ENCODE measurements around the gene ZNF580. TPM values are rescaled to one million over a fixed set of nuclear protein-coding genes. Genes with fewer than 3 reads are reported as not detected.

Gene ZNF580
- total and polyA plus RNA-seq, 2 of the 8 experiments (the other 6 are each of a cell fraction or from before 2014, with no cell fraction given): 12.0 to 24.6 TPM

GRCh38 chr19:55667006-55667381, 26.2 kb downstream of the ZNF580 start:
- Histone ChIP-seq H2BK120ac (replicated peaks; ENCODE audit: low read depth, low read length) (no peak overlapping the region), H2AK5ac (ENCODE audit: low read depth, low read length) (no peak overlapping the region), H3K27me3 (replicated peaks in 1 of 4; ENCODE audit: control insufficient read depth in 3 of 4, extremely low read depth in 1 of 4, insufficient read depth in 3 of 4, low read length in 3 of 4) (no peaks in the 10 kb centered on the region), H3K56ac (replicated peaks; ENCODE audit: insufficient read length, low read depth, low read length) (no peak overlapping the region), H4K91ac (replicated peaks; ENCODE audit: insufficient read length, low read length) (no peak overlapping the region), H3K9me3 (ENCODE audit: insufficient read depth in 2 of 2, low read depth in 1 of 2, low read length in 1 of 2) (no peaks in the 10 kb centered on the region), H3K23me2 (ENCODE audit: low read depth, low read length) (no peaks in the 10 kb centered on the region), H3K79me1 (ENCODE audit: low read depth, low read length) (peaks cover 15% of the 10 kb centered on the region), H3K14ac (ENCODE audit: insufficient read length) (no peak overlapping the region), H3K4me3 (ENCODE audit: extremely low read depth in 1 of 4, insufficient read depth in 2 of 4, low read depth in 3 of 4, low read length in 4 of 4) (no peak overlapping the region), H3K4ac (replicated peaks; ENCODE audit: insufficient read length, low read depth, low read length) (no peak overlapping the region), H2AFZ (ENCODE audit: low read length) (no peak overlapping the region), H4K20me1 (replicated peaks in 1 of 2; ENCODE audit: control insufficient read depth in 1 of 2, insufficient read depth in 2 of 2, low read length in 2 of 2) (peaks cover 43 to 56% of the 10 kb centered on the region in 2 experiments), H4K5ac (ENCODE audit: insufficient read length, low read depth, low read length) (no peak overlapping the region), H2BK20ac (ENCODE audit: low read length) (no peak overlapping the region), H3K79me2 (ENCODE audit: control insufficient read depth in 1 of 2, insufficient read depth in 2 of 2, low read length in 2 of 2) (peaks cover 7 to 70% of the 10 kb centered on the region in 2 experiments; a peak in 3 of 4 replicates), H4K8ac (ENCODE audit: extremely low read depth, insufficient read depth, low read length) (no peak overlapping the region), H2BK12ac (ENCODE audit: low read depth, low read length) (no peak overlapping the region), H2BK5ac (ENCODE audit: low read depth, low read length) (no peak overlapping the region), H3K4me1 (replicated peaks in 1 of 4; ENCODE audit: control insufficient read depth in 3 of 4, insufficient read depth in 4 of 4, low read length in 3 of 4) (peaks cover 0 to 5% (median 2%) of the 10 kb centered on the region in 4 experiments; a peak in 5 of 7 replicates), H3K4me2 (ENCODE audit: insufficient read depth in 1 of 2, low read depth in 2 of 2, low read length in 2 of 2) (no peak overlapping the region), H3K18ac (ENCODE audit: extremely low read depth, low read length) (no peak overlapping the region), H3K23ac (ENCODE audit: insufficient read length) (no peak overlapping the region), H3K9ac (replicated peaks in 1 of 4; ENCODE audit: extremely low read depth in 1 of 4, low read depth in 3 of 4, low read length in 3 of 4) (no peak overlapping the region), H2BK15ac (ENCODE audit: low read length) (no peak overlapping the region), H3K27ac (ENCODE audit: low read depth, low read length) (no peak overlapping the region), H3K36me3 (ENCODE audit: control insufficient read depth in 2 of 4, insufficient read depth in 4 of 4, low read length in 3 of 4) (peaks cover 54 to 71% (median 63%) of the 10 kb centered on the region in 4 experiments)
- no peak for DNase-seq (ENCODE audit: low read depth in 1 of 2, low spot score in 2 of 2)
- CTCF ChIA-PET (ENCODE audit: partially characterized antibody): interaction anchor here (1.1 kb wide), 1 partner anchor 14 kb away, joined by 3 read pairs; no protein-coding TSS in a partner anchor
- TF ChIP-seq RAD21 (IDR thresholded peaks at IDR 0.05 in 1 of 2, conservative IDR thresholded peaks at IDR 0.05 in 1 of 2; ENCODE audit: low read depth in 2 of 2, low read length in 2 of 2): no peak
- no peak for TF ChIP-seq BRCA1 (IDR thresholded peaks at IDR 0.05; ENCODE audit: low read depth, low read length)
- no peak for TF ChIP-seq JUN (IDR thresholded peaks at IDR 0.05; ENCODE audit: low read depth, low read length)
- POLR2A ChIA-PET (ENCODE audit: partially characterized antibody): interaction anchor here (1.0 to 7.1 kb wide), 4 partner anchors 9 to 27 kb away, joined by 3 to 75 read pairs (median 4); no protein-coding TSS in a partner anchor
- no peak for FAIRE-seq
- 98% methylated on average over 4 of the region's 4 CpGs; no CpG with 5 or more reads in 1 of the 2 experiments for WGBS, 2 experiments (ENCODE audit: extremely low coverage in 1 of 2, insufficient coverage in 1 of 2, insufficient read length in 1 of 2, insufficient replicate concordance in 2 of 2, low coverage in 1 of 2, low lambda C conversion rate in 2 of 2, missing lambda C conversion rate in 1 of 2)

Data from H1 (cell line).